ENCODE data around the gene KRT81. TPM values are rescaled to one million over a fixed set of nuclear protein-coding genes. Genes with fewer than 3 reads are reported as not detected.

The KRT81 gene
- total RNA-seq, 4 donors from 2014 or later, result not detected

- Histone ChIP-seq H3K27ac (no peak overlapping the region), H3K4me3 (no peak overlapping the region), H3K9me3 (no peaks in the 10 kb centered on the region), H3K4me1 (peaks cover 4 to 14% (median 12%) of the 10 kb centered on the region in 3 donors), H3K27me3 (peaks cover 0 to 90% (median 0%) of the 10 kb centered on the region in 4 donors), H3K36me3 (no peaks in the 10 kb centered on the region)
- intact Hi-C loops (cut with DNase I), result no loop called here
- DNase-seq, result no peak
- TF ChIP-seq CTCF (IDR thresholded peaks at IDR 0.05) (no peak), POLR2A (IDR thresholded peaks at IDR 0.05) (no peak)
- whole genome bisulfite sequencing, 2 donors, result 78 to 93% methylated on average over 3 to 5 of the region's 5 CpGs
Observed at GRCh38 chr12:52310622-52311284, 19.4 kb upstream of the KRT81 start.

- Histone ChIP-seq H3K27ac (peak overlapping the region in 2 of 4 donors; percentile 5 to 44), H3K27me3 (peaks cover 0 to 75% (median 0%) of the 10 kb centered on the region in 4 donors), H3K9me3 (no peaks in the 10 kb centered on the region), H3K4me1 (peaks cover 4 to 14% (median 12%) of the 10 kb centered on the region in 3 donors), H3K36me3 (no peaks in the 10 kb centered on the region), H3K4me3 (peak overlapping the region; percentile 23 to 67 (median 46))
- intact Hi-C loops (cut with DNase I), result no loop called here
- 30 to 46% methylated on average over 9 to 13 of the region's 15 CpGs for WGBS, 2 donors
- DNase-seq, result no peak
- no peak for TF ChIP-seq CTCF (IDR thresholded peaks at IDR 0.05)
- no peak for TF ChIP-seq POLR2A (IDR thresholded peaks at IDR 0.05)
Observed at GRCh38 chr12:52308806-52309425, 17.6 kb upstream of the KRT81 start.

- intact Hi-C loops (cut with DNase I), result no loop called here
- H3K27me3 ChIP-seq, result peaks cover 0 to 67% (median 0%) of the 10 kb centered on the region in 4 donors
- TF ChIP-seq CTCF (IDR thresholded peaks at IDR 0.05) (peak in 4 of 6 experiments; percentile 18 to 49 (median 40)), POLR2A (IDR thresholded peaks at IDR 0.05) (peak in 1 of 4 donors; percentile 25)
- peak overlapping the region; percentile 23 to 67 (median 46) for H3K4me3 ChIP-seq
- peak overlapping the region in 2 of 4 donors; percentile 5 to 44 for H3K27ac ChIP-seq
- no peak for DNase-seq
- no peaks in the 10 kb centered on the region for H3K9me3 ChIP-seq
- 17 to 18% methylated on average over 20 to 33 of the region's 71 CpGs for WGBS, 2 donors
- H3K4me1 ChIP-seq, result peaks cover 4 to 14% (median 12%) of the 10 kb centered on the region in 3 donors
- H3K36me3 ChIP-seq, result no peaks in the 10 kb centered on the region
Observed at GRCh38 chr12:52307836-52308805, 16.8 kb upstream of the KRT81 start.

GRCh38 chr12:52306731-52307130 lies 15.4 kb upstream of the KRT81 start:
- H3K9me3 ChIP-seq, result no peaks in the 10 kb centered on the region
- peaks cover 4 to 14% (median 12%) of the 10 kb centered on the region in 3 donors for H3K4me1 ChIP-seq
- TF ChIP-seq POLR2A (IDR thresholded peaks at IDR 0.05) (no peak), CTCF (IDR thresholded peaks at IDR 0.05) (no peak)
- DNase-seq, result no peak
- peaks cover 0 to 54% (median 0%) of the 10 kb centered on the region in 4 donors for H3K27me3 ChIP-seq
- H3K36me3 ChIP-seq, result no peaks in the 10 kb centered on the region
- WGBS, 2 donors, result 86 to 93% methylated on average over 1 to 2 of the region's 2 CpGs
- H3K27ac ChIP-seq, result no peak overlapping the region
- no peak overlapping the region for H3K4me3 ChIP-seq
- intact Hi-C loops (cut with DNase I), result no loop called here
